SK-N-SH (cell line): Measurements from ENCODE around the gene ATF7IP2.
"Not testable (repeated sequence)": the region's sequence is repeated elsewhere in the genome, so short reads cannot be mapped to it uniquely, and the experiment has no call there.

Experiments used
- CTCF ChIP-seq: fragments of 200-600 bp; sonication (generic); IDR thresholded peaks from 2 replicates; pipeline ENCODE4 v1.6.1; 2017; ENCODE audit warnings: antibody characterized with exemption, mild to moderate bottlenecking, moderate library complexity
- EP300 ChIP-seq, 2 experiments: IDR thresholded peaks; 2 replicates each; pipeline versions ENCODE4 v1.4.0 to v1.6.1; 2012; ENCODE audit warnings: borderline replicate concordance in 1 of 2, low read depth in 1 of 2, low read length in 1 of 2
- EZH2phosphoT487 ChIP-seq: fragments of 200-600 bp; sonication (generic); IDR thresholded peaks from 2 replicates; pipeline ENCODE4 v1.6.1; 2017; ENCODE audit warnings: low read depth, mixed run types, mild to moderate bottlenecking, antibody characterized with exemption, moderate library complexity, borderline replicate concordance
- GATA2 ChIP-seq: sonication (generic); formaldehyde crosslinking; IDR thresholded peaks from 2 replicates; pipeline ENCODE4 v1.5.0; 2020; ENCODE audit warnings: mild to moderate bottlenecking, missing genetic modification reagents
- POLR2AphosphoS5 ChIP-seq: IDR thresholded peaks from 2 replicates; pipeline ENCODE4 v1.6.1; 2012; ENCODE audit warnings: low read depth, low read length
- RAD21 ChIP-seq: IDR thresholded peaks from 2 replicates; pipeline ENCODE4 v1.6.1; 2012; ENCODE audit warnings: mild to moderate bottlenecking, low read length
- SIN3A ChIP-seq: IDR thresholded peaks from 2 replicates; pipeline ENCODE4 v1.6.1; 2012; ENCODE audit warnings: low read depth, mild to moderate bottlenecking, low read length, moderate library complexity, borderline replicate concordance
- TAF1 ChIP-seq: IDR thresholded peaks from 2 replicates; pipeline ENCODE4 v1.6.1; 2012; ENCODE audit warnings: low read depth, mild to moderate bottlenecking, low read length, moderate library complexity, borderline replicate concordance
- TF ChIP-seq, protein P1 (sequence below): IDR thresholded peaks from 2 replicates; pipeline ENCODE4 v1.6.1; 2012; ENCODE audit warnings: mild to moderate bottlenecking, low read depth, low read length, moderate library complexity
- TF ChIP-seq, protein P2 (sequence below): IDR thresholded peaks from 2 replicates; pipeline ENCODE4; 2012
- TF ChIP-seq, protein P3 (sequence below): fragments of 150-350 bp; IDR thresholded peaks from 2 replicates; pipeline ENCODE4 v1.6.1; 2017; ENCODE audit warnings: antibody characterized with exemption, low read length, low read depth, borderline replicate concordance

- TF ChIP-seq, protein P1, sequence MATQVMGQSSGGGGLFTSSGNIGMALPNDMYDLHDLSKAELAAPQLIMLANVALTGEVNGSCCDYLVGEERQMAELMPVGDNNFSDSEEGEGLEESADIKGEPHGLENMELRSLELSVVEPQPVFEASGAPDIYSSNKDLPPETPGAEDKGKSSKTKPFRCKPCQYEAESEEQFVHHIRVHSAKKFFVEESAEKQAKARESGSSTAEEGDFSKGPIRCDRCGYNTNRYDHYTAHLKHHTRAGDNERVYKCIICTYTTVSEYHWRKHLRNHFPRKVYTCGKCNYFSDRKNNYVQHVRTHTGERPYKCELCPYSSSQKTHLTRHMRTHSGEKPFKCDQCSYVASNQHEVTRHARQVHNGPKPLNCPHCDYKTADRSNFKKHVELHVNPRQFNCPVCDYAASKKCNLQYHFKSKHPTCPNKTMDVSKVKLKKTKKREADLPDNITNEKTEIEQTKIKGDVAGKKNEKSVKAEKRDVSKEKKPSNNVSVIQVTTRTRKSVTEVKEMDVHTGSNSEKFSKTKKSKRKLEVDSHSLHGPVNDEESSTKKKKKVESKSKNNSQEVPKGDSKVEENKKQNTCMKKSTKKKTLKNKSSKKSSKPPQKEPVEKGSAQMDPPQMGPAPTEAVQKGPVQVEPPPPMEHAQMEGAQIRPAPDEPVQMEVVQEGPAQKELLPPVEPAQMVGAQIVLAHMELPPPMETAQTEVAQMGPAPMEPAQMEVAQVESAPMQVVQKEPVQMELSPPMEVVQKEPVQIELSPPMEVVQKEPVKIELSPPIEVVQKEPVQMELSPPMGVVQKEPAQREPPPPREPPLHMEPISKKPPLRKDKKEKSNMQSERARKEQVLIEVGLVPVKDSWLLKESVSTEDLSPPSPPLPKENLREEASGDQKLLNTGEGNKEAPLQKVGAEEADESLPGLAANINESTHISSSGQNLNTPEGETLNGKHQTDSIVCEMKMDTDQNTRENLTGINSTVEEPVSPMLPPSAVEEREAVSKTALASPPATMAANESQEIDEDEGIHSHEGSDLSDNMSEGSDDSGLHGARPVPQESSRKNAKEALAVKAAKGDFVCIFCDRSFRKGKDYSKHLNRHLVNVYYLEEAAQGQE = not testable (repeated sequence)
- not testable (repeated sequence) for TF ChIP-seq CTCF; EP300 (IDR thresholded peaks at IDR 0.05; ENCODE audit: borderline replicate concordance in 1 of 2, low read depth in 1 of 2, low read length in 1 of 2); RAD21; TAF1; POLR2AphosphoS5; SIN3A; EZH2phosphoT487; GATA2 (CRISPR knock-in tag)
- TF ChIP-seq, protein P2, sequence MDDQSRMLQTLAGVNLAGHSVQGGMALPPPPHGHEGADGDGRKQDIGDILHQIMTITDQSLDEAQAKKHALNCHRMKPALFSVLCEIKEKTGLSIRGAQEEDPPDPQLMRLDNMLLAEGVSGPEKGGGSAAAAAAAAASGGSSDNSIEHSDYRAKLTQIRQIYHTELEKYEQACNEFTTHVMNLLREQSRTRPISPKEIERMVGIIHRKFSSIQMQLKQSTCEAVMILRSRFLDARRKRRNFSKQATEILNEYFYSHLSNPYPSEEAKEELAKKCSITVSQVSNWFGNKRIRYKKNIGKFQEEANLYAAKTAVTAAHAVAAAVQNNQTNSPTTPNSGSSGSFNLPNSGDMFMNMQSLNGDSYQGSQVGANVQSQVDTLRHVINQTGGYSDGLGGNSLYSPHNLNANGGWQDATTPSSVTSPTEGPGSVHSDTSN = not testable (repeated sequence)
- TF ChIP-seq, protein P3, sequence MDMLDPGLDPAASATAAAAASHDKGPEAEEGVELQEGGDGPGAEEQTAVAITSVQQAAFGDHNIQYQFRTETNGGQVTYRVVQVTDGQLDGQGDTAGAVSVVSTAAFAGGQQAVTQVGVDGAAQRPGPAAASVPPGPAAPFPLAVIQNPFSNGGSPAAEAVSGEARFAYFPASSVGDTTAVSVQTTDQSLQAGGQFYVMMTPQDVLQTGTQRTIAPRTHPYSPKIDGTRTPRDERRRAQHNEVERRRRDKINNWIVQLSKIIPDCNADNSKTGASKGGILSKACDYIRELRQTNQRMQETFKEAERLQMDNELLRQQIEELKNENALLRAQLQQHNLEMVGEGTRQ = not testable (repeated sequence)
Observed at GRCh38 chr16:10362864-10363197, 23.0 kb upstream of the ATF7IP2 start.
